HG03175 (cell line): Measurements from ENCODE around the gene GPC5.

Source experiments
- ATAC-seq: cut with Tn5 transposase; IDR thresholded peaks from one replicate; pipeline ENCODE4 v1.9.1; 2021; ENCODE audit warnings: mild to moderate bottlenecking, moderate library complexity; ENCODE audit not compliant: unreplicated experiment

Gene GPC5

DNA sequence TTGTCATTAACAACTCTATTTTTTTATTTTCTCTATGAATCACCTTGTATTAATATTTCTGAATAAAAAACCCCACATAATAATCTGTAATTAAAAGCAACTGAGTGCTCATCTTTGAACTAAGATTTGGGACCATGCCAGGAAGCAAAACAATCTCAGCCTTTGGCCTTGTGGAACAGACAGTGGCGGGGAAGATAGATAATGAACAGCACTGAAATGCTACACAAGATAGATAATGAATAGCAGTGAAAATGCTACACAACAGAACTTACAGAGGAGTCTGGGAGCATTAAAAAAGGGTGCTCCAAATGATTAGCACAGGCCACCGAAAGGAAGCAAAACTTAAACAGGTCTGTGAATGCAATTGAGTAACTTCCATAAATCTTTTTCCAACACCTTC, 134.9 kb downstream of the GPC5 start:
- ATAC-seq, result no peak

DNA sequence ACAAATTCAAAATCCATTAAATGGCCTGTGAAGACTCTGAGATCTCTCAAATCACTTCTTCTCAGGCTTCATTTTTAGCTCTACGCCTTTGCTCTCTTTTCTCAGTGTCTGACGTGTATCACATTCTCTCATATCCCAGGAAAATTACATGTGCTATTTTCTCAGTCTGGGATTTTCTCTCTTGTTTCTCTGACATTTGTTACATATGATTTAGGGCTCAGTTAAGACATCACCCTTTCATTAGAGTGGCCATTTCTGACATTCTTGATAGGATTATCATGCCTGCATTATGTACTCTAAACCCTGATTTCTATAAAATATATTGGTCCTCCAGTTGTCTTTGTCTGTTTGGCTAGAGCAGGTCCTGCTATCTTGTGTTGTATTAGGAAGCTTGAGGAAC, 136.6 kb downstream of the GPC5 start:
- no peak for ATAC-seq

DNA sequence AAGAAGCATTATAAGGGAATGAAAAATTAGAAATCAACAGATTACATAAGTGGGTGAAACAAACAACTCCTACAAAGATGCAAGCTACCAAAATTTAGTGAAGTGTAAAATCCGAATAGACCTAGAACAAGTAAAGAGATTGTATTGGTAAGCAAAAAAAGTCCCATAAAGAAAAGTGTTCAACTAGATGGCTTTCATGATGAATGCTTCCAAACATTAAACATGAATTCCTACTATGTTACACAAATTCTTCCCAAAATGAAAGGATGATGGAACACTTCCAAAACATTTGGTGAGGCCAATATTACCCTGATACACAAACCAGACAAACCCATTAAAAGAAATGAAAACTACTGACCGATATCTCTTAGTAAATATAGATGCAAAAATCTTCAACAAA, 139.0 kb downstream of the GPC5 start:
- no peak for ATAC-seq

DNA sequence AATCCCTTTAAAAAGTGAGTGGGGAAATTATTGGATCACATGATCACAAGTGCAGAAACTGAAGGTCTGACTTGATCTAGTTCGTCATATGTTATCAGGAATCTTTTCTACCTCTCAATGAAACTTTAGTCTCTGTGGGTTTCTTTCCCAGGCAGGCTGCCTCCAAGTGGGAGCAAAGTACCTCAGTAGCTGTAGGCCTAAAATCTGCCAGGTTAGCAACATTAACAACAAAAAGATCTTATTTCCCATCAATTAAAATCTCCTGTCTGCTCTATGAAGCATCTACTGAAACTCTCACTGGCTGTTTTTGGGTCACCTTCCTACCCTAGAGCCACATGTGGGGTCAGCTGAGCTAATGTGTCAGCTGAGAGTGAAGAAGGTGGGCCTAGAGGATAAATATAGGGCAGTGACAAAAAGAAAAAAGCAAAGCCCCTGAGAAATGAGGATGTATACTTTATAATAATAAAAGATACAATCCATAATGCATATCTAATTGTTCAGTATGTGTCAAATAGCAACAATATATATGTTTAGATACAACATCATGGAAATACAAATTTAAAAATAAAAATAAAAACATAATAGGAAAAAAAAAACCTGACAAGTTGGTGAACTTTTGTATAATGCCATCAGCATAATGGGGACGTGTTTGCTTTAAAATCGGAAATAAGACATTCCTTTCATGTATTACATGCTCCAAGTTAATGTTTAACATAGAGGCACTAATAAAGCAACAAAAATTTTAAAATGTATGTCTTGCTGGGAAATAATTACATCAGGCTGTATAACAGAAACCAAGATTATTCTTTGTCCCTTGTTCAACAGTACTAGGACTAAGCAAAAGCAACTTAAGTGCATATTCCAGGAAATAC, 141.1 kb downstream of the GPC5 start:
- ATAC-seq, result no peak

DNA sequence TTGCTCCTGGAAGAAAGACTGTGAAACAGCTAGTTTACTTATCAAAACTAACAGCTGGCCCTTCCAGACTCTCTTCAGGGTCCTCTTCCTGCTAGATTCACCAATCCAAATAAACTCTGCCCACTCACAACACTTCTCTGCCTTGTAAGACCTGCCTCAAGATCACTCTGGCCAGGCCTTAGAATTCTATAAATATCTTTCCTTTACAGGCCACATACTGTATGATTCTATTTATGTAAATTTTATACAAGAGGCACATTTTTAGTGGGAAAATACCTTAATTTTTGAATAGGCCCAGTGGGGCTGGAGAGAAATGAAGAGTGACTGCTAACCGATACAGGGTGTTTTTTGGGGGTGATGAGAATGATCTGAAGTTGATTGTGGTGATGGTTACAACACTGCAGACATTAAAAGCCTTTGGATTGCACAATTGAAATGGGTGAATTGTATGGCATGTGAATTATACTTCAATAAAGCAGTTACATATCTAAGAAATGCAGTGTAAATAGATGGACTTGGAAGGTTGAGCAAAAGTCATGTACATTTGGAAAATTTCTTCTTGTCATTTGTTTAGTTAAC, 141.8 kb downstream of the GPC5 start:
- ATAC-seq, result no peak

DNA sequence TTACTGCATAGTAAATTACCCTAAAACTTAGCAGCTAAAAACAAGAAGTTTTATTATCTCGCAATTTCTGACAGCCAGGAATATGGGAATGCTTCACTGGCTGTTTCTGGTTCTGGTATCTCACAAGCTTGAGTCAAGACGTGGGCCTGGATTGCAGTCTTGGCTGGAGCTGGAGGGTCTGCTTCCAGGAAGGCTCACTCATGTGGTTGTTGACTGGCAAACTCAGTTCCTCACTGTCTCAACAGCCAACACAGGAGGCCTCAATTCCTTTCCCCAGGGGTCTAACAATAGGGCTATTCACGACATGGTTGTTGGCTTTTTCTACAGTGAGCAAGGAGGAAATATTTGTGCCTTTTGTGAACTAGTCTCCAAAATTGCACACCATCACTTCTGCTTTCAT, 146.3 kb downstream of the GPC5 start:
- no peak for ATAC-seq

DNA sequence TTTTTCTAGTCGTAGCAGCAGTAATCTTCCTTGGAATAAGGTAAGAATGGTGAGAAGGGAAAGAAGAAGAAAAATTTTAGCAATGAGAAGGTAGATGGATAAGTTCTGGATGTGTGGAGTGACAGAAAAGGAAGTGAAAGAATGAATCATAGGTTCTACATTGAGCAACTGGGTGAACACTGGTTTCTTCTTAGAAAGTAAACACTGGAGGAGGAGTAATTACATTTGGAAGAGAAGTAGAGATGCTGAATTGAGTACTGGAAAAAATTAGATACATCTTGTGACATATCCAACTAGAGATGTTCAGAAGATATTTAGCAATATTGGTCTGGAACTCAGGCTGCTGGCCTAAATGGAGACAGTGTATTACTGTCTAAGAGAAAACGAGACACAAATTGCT, 148.5 kb downstream of the GPC5 start:
- ATAC-seq, result no peak

DNA sequence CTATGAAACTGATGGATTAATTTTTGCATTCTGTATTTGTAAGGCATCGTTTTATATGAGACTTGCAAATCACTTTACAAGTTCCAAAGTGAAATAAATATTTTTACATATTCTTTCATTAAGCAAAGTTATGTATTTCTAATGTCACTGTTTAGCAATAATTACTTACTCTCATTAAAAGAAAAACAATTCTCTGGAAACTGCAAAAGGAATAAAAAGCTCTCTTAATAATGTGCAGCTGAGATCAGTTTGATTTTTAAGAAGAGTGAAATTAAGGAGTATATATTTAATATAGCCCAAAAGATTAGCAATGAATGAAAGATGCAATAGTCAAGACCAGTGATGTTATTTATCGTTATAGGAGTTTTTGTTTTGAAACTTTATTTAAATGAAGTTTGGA, 155.2 kb downstream of the GPC5 start:
- no peak for ATAC-seq

DNA sequence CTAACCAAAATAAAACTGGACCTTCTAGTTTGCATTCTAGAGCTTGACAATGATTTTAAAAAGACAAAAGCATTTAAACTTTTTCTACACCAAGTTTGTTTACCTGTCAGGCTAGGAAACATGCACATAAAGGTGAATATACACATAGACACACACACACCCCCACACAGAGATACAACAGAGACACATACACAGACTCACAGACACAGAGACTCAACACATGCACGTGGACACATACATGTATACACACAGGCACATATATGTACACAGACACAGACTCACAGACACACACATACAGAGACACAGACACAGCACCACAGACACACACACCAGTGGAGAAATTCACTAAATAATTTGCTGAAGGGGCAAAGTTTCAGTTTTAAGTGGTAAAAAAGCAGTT, 155.7 kb downstream of the GPC5 start:
- no peak for ATAC-seq

DNA sequence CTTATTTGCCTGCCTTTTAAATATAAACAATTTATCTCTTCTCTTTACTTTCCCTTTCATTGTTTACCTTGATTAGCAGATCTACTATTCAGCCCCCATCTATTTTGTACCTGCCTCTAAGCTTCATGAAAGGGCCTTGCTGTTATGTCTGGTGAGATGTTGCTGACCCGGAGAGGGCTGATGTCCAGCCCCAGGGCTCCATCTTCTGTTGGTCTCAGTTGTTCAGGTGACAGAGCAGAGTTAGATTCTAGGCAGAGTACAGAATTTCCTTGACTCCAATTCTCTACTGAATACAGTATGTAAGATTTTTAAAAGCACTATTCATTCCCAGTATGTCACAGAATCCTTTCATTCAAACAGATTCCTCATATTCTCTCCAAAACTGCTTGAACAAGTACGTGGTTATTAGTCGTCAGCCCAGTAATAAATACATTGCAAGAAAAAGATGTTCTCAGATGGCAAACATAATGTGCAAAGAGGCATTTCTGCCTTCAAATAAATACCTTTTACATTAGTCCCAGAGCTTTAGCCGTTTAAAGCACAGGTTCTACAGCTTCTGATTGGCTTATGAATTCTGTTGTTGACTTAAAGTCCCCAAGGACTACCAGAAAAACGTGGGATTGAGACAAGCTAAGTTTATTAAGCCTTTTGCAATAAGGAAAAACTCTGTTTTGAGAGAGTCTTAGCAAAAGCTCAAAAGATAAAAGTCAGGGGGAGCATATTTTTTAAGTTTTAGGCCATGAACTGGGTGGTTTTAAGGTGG, 159.1 kb downstream of the GPC5 start:
- ATAC-seq, result no peak

DNA sequence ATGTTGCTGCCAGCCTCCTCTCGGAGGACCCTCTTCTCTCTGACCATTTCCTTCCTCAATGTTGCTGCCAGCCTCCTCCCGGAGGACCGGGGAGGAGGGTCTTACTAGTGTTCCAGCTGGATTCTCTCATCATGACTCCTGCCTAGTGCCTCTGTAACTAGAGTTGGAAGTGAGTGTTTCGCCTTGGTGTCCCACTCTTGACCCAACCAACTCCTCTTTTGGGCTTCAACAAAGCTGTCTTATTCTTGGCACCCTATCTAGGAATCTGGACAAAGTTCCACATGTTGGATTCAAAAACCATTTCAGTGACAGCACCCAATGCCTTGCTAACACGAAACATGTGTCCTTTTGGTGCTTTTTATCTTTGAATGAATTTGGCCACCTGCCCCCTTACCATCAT, 165.4 kb downstream of the GPC5 start:
- no peak for ATAC-seq

DNA sequence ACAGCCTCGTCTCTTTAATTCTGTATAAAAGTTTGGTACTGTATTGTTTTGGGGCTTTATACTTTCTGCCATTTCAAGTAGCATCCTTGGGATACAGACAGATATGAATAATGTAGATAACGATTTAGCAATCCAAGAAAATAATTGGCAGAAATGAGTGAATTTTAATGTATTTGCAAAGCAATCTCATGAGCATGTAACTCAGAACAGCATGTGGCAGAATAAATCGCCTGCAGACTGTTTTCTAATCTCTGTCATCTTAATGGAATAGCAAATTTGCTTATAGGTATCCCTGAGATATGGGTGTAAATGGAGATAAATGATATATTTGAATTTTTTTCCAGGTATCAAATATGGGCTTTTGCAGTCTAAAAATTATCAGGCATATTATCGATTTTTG, 166.0 kb downstream of the GPC5 start:
- ATAC-seq, result no peak

DNA sequence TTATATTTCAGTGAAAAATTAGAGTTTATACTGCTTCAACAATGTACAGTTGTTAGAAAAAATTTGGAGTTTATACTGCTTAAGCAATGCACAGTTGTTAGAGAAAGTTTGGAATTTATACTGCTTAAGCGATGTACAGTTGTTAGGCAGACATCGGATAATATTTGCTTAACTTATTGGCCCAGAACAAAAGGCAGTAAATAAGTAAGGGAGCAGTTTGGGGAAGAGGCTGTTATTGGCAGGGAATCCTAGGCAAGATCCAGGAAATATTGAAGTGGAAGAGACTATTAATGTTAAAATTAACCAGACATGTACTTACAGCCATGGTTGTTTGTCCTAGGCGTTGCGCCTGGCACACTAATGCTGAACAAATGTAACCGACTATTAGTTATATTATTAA, 166.9 kb downstream of the GPC5 start:
- ATAC-seq, result no peak

DNA sequence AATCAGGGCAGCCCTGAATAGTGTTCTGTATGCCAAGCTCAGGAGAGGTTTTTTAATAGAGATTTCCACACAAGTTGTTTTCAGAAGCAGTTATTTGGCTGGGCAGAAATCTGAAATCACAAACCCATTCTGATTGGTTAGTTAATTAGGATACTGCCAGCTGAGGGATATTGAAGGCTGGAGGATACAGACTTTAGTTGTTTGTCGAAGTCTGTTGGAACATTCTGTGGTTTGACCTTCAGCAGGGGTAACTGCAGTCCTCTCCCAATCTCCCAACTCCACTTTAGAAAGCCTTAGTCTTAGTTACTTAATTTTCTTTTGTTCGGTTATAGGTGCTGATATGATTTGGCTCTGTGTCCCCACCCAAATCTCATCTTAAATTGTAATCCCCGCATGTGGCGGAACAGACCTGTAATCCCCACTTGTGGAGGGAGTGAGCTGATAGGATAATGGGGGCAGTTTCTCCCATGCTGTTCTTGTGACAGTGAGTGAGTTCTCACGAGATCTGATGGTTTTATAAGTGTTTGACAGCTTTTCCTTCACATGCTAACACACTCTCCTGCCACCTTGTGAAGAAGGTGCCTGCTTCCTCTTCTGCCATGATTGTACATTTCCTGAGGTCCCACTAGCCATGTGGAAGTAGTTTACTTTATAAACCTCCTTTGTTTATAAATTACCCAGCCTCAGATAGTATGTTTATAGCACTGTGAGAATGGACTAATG, 169.2 kb downstream of the GPC5 start:
- no peak for ATAC-seq

DNA sequence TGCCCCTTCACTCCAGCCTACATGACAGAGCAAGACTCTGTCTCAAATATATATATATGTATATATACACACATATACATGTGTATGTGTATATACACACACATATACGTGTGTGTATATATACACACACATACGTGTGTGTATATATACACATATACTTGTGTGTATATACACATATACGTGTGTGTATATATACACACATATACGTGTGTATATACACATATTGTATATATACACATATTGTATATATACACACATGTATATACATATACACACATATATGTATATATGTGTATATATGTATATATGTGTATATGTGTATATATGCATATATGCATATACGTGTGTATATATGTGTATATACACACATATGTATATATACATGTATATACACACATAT, 173.3 kb downstream of the GPC5 start:
- no peak for ATAC-seq

DNA sequence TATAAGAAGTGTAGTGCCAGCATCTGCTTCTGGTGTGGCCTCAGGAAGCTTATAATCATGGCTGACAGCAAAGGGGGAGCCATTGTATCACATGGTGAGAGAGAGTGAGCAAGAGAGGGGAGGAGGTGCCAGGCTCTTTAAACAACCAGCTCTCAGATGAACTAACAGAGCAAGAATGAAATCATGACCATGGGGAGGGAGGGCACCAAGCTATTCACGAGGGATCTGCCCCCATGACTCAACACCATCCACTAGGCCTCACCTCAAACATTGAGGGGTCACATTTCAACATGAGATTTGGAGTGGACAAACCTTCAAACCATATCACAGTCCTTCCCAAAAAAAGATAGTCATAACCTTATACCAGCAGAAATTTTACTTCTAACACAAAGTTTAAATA, 174.0 kb downstream of the GPC5 start:
- no peak for ATAC-seq

DNA sequence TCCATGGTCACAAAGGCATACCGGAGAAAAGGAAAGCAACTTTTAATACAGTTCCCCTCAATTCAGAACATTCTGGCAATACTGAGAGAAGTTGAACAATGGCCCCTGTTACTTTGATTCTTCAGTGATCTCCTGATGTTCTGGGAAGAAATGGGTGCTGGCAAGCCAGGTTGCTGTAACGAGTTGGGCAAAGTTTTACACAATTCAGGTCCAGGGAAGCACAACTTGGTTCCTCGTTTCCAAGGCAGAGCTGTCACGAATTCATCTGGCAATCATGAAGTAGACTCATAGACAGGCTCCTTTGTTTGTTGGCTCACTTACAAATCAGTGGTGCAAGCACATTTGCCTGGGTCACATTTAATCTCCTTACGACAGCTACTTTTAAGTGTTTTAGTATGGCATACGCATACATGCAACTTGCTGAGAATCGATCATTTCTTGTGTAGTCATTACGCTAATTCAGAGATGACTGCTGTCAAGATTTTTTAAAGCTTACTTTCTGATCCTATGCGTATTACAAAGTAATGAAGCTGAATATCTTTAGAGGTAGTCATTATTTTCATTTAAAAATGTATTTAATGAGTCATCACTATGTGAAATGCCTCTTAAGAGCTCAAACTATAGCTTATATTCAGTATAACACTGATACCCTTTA, 174.7 kb downstream of the GPC5 start:
- ATAC-seq, result no peak

DNA sequence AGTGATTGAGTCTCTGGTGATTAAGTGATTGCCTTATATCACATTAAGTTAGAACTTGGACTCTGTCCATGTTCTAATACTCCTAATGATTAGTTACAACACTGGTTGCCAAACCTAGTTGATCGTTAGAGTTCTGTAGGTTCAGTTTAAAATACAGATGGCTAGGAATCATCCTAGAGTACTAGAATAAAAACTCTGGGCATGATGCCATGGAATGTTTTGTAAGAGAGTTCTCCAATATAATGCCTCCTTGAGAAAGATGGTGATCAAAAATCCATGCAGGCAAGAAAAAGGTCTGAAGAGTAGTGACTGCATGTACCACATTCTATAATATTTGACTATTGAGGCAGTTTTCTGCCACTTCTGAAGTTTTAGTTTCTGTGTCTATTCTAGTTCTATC, 176.3 kb downstream of the GPC5 start:
- no peak for ATAC-seq

DNA sequence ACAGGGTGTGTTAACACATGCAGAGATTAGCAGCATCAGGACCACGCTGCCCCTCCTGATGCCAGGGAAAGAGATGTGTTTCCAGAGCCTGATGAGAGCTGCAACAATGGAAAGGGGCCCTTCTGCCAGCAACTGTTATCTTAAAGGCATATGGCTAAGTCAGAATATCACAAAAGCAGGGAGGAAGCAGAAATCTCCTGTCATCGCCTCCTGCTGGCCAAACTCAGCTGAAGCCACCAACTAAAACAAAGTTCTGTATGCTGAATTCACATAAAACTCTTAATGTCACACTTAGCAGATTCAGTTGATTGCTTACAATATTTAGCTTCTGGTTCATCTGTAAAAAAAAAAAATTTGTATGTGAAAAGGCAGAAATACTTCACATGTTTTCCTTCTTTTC, 178.2 kb downstream of the GPC5 start:
- ATAC-seq, result no peak

DNA sequence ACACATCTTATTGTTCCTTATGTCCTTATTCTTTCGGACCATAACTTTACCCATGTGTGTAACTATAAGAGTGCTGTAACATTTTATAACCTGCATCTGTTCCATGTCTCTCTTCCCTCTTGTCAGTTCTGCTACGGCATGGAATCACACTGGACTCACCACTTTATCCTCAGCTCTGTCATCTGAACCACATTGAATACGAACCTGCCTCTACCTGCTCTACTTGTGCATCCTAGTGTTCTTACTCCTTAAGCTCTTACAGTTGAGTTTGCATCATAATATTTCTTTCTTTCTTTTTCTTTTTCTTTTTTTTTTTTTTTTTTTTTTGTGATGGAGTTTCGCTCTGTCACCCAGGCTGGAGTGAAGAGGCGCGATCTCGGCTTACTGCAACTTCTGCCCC, 180.9 kb downstream of the GPC5 start:
- ATAC-seq, result no peak

DNA sequence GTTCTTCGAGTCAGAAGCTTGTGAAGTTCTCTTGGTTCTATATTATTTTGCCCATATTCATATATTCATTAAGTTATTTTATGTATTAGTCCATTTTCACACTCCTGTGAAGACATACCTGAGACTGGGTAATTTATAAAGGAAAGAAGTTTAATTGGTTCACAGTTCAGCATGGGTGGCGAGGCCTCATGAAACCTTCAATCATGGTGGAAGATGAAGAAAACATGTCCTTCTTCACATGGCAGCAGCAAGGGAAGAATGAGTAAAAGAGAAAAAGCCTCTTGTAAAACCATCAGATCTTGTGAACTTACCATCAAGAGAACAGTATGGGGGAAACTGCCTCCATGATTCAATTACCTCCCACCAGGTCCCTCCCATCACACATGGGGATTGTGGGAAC, 182.3 kb downstream of the GPC5 start:
- no peak for ATAC-seq
